Neural progenitor cell (in vitro differentiated cells): ENCODE data around the gene KIRREL3. TPM values are rescaled to one million over a fixed set of nuclear protein-coding genes. Genes with fewer than 3 reads are reported as not detected.

ENCODE experiments used
- DNase-seq: peaks from one replicate; pipeline ENCODE4 v3.0.0-alpha.2; 2016; ENCODE audit warnings: low spot score
- H2AFZ ChIP-seq: fragments of 200-600 bp; sonication (generic); replicated peaks from 2 replicates; pipeline ENCODE4 v1.6.1; 2016; ENCODE audit warnings: antibody characterized with exemption
- H3F3A ChIP-seq: fragments of 200-600 bp; sonication (generic); 2 replicates; pipeline ENCODE4 v1.6.1; 2016; ENCODE audit warnings: antibody characterized with exemption, low read depth
- H3K27ac ChIP-seq: fragments of 200-600 bp; sonication (generic); 2 replicates; pipeline ENCODE4 v1.5.1; 2016; ENCODE audit warnings: mild to moderate bottlenecking
- H3K27me3 ChIP-seq: fragments of 200-600 bp; sonication (generic); 2 replicates; pipeline ENCODE4 v1.6.1; 2016; ENCODE audit warnings: mild to moderate bottlenecking, moderate library complexity
- H3K36me3 ChIP-seq: fragments of 200-600 bp; sonication (generic); 2 replicates; pipeline ENCODE4 v1.5.1; 2016
- H3K4me1 ChIP-seq: fragments of 200-600 bp; sonication (generic); 2 replicates; pipeline ENCODE4 v1.6.1; 2016; ENCODE audit warnings: mixed run types
- H3K4me2 ChIP-seq: fragments of 200-600 bp; sonication (generic); 2 replicates; pipeline ENCODE4 v1.6.1; 2016
- H3K4me3 ChIP-seq: fragments of 200-600 bp; sonication (generic); 2 replicates; pipeline ENCODE4 v1.5.1; 2016
- H3K79me2 ChIP-seq: fragments of 200-600 bp; sonication (generic); 2 replicates; pipeline ENCODE4 v1.6.1; 2016; ENCODE audit warnings: low read depth
- H3K9ac ChIP-seq: fragments of 200-600 bp; sonication (generic); 2 replicates; pipeline ENCODE4 v1.6.1; 2016
- H3K9me3 ChIP-seq: fragments of 200-600 bp; sonication (generic); 2 replicates; pipeline ENCODE4 v1.5.1; 2016; ENCODE audit warnings: low read depth
- H4K20me1 ChIP-seq: fragments of 200-600 bp; sonication (generic); 2 replicates; pipeline ENCODE4 v1.6.1; 2016; ENCODE audit warnings: low read depth
- H3K27ac Mint-ChIP-seq: 3 replicates; pipeline ENCODE4 v1.8.0; 2021; ENCODE audit warnings: mixed read lengths
- H3K27me3 Mint-ChIP-seq: 2 replicates; pipeline ENCODE4 v1.8.0; 2022; ENCODE audit warnings: low read depth, mild to moderate bottlenecking, inconsistent platforms, moderate library complexity, mixed read lengths; ENCODE audit not compliant: insufficient read depth
- H3K36me3 Mint-ChIP-seq: 3 replicates; pipeline ENCODE4 v1.8.0; 2021; ENCODE audit warnings: mixed read lengths
- H3K4me1 Mint-ChIP-seq: 3 replicates; pipeline ENCODE4 v1.8.0; 2021; ENCODE audit warnings: mixed read lengths
- H3K4me3 Mint-ChIP-seq: 3 replicates; pipeline ENCODE4 v1.8.0; 2021; ENCODE audit warnings: mild to moderate bottlenecking, moderate library complexity, mixed read lengths
- H3K9me3 Mint-ChIP-seq: 3 replicates; pipeline ENCODE4 v1.8.0; 2020; ENCODE audit warnings: mixed read lengths
- EZH2 ChIP-seq: fragments of 200-600 bp; sonication (generic); IDR thresholded peaks from 2 replicates; pipeline ENCODE4 v1.6.1; 2017; ENCODE audit warnings: antibody characterized with exemption, mild to moderate bottlenecking, moderate library complexity
- EZH2phosphoT487 ChIP-seq: fragments of 200-600 bp; sonication (generic); IDR thresholded peaks from 2 replicates; pipeline ENCODE4 v1.6.1; 2017; ENCODE audit warnings: antibody characterized with exemption
- total RNA-seq: library from RNA; depleted of rRNA; stranded (reverse); fragments of >200 nt; gene quantifications from 2 replicates; pipeline ENCODE4 v1.2.3, GENCODE V29; 2015; ENCODE audit warnings: low replicate concordance
- TF ChIP-seq, protein P1 (sequence below): fragments of 200-600 bp; sonication (generic); IDR thresholded peaks from 2 replicates; pipeline ENCODE4 v1.5.1; 2017; ENCODE audit warnings: antibody characterized with exemption, mild to moderate bottlenecking

Gene KIRREL3
- total RNA-seq, 1 donor from 2014 or later, result 1.1 TPM

DNA sequence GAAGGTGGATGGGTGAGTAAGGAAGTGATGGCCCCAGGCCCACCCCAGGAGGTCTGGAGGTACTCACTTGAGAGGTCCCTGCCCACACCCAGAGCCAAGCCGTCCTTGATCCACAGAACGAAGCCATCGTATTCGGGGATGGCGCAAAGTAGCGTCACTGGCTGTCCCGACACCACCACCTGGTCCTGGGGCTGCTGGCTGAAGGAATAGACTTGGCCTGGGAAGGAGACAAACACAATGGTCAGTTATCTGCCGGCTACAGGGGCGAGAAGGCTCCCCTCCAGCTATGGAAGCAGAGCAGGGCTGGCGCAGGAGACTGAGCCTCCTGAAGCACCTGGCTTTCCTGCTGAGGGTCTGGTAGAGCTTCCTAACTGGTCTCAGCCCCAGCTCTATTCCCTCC is 474.1 kb downstream of the KIRREL3 start:
- H3K4me1 Mint-ChIP-seq, result peaks cover 12% of the 10 kb centered on the region

DNA sequence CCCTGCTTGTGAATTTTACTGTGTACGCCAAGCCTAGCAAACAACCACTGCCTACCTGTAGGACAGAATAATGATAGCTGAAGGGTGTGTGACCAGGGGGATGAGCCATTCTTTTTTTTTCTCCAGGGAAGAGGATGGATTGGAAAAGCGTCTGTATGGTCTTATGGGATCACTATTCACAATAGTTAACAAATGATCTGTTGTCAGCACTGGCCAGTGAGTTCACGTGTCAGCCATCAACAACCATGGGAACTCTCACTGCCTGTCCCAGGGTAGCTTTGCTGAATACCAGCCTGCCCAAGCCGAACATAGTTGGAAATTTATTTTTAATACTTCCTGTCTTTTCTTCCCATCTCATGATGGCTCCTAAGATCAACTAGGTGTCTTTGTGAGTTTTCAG is 474.9 kb downstream of the KIRREL3 start:
- no peak overlapping the region for H3K9ac ChIP-seq
- DNase-seq, result no peak
- no peaks in the 10 kb centered on the region for H3K9me3 Mint-ChIP-seq
- no peak overlapping the region for H2AFZ ChIP-seq
- H3K4me3 Mint-ChIP-seq, result no peak overlapping the region
- peaks cover 13% of the 10 kb centered on the region for H3F3A ChIP-seq
- H3K27ac Mint-ChIP-seq, result no peak overlapping the region
- no peaks in the 10 kb centered on the region for H3K79me2 ChIP-seq
- TF ChIP-seq EZH2phosphoT487 (no peak), EZH2 (no peak)
- TF ChIP-seq, protein P1, sequence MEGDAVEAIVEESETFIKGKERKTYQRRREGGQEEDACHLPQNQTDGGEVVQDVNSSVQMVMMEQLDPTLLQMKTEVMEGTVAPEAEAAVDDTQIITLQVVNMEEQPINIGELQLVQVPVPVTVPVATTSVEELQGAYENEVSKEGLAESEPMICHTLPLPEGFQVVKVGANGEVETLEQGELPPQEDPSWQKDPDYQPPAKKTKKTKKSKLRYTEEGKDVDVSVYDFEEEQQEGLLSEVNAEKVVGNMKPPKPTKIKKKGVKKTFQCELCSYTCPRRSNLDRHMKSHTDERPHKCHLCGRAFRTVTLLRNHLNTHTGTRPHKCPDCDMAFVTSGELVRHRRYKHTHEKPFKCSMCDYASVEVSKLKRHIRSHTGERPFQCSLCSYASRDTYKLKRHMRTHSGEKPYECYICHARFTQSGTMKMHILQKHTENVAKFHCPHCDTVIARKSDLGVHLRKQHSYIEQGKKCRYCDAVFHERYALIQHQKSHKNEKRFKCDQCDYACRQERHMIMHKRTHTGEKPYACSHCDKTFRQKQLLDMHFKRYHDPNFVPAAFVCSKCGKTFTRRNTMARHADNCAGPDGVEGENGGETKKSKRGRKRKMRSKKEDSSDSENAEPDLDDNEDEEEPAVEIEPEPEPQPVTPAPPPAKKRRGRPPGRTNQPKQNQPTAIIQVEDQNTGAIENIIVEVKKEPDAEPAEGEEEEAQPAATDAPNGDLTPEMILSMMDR, result no peak
- H3K9me3 ChIP-seq, result no peaks in the 10 kb centered on the region
- no peaks in the 10 kb centered on the region for H3K36me3 ChIP-seq
- H3K36me3 Mint-ChIP-seq, result no peaks in the 10 kb centered on the region
- H3K27me3 Mint-ChIP-seq, result peaks cover 7% of the 10 kb centered on the region
- H3K4me3 ChIP-seq, result no peak overlapping the region
- peaks cover 20% of the 10 kb centered on the region for H3K4me1 ChIP-seq
- no peak overlapping the region for H3K27ac ChIP-seq
- H3K4me2 ChIP-seq, result no peak overlapping the region
- no peaks in the 10 kb centered on the region for H3K27me3 ChIP-seq
- H4K20me1 ChIP-seq, result no peaks in the 10 kb centered on the region
- peaks cover 12% of the 10 kb centered on the region for H3K4me1 Mint-ChIP-seq

More for the DNA sequence above, 474.1 kb downstream of the KIRREL3 start:
- Histone ChIP-seq H4K20me1 (no peaks in the 10 kb centered on the region), H3K27ac (no peak overlapping the region), H3K4me2 (no peak overlapping the region), H2AFZ (no peak overlapping the region), H3K79me2 (no peaks in the 10 kb centered on the region), H3K36me3 (no peaks in the 10 kb centered on the region), H3K9ac (no peak overlapping the region), H3K4me3 (no peak overlapping the region), H3K27me3 (no peaks in the 10 kb centered on the region), H3K9me3 (no peaks in the 10 kb centered on the region), H3K4me1 (peaks cover 20% of the 10 kb centered on the region), H3F3A (peaks cover 13% of the 10 kb centered on the region)
- no peak for TF ChIP-seq EZH2
- no peak for TF ChIP-seq EZH2phosphoT487
- TF ChIP-seq, protein P1, result no peak
- H3K9me3 Mint-ChIP-seq, result no peaks in the 10 kb centered on the region
- peaks cover 6% of the 10 kb centered on the region for H3K27me3 Mint-ChIP-seq
- H3K4me3 Mint-ChIP-seq, result no peak overlapping the region
- H3K27ac Mint-ChIP-seq, result no peak overlapping the region
- DNase-seq, result no peak
- H3K36me3 Mint-ChIP-seq, result no peaks in the 10 kb centered on the region

DNA sequence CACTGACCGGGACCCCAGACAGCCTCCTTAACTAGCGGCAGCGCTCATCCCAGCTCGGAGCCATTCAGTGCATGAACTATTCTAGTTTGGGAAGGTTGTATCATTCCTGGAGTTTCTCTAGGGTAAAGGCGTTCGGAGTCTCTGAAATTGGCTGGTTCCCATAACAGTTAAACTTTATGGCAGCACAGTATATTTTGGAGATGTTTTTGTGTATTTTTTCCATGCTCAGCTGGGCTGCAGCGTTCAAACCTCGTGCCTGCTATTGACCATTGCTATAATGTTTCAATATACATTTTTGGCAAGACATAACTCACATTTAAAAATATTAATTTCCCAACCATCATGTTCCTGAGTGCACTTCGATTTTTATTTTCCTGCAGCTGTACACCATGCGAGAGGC is 475.4 kb downstream of the KIRREL3 start:
- DNase-seq, result no peak
- no peaks in the 10 kb centered on the region for H3K79me2 ChIP-seq
- peaks cover 20% of the 10 kb centered on the region for H3K4me1 ChIP-seq
- TF ChIP-seq, protein P1, result no peak
- TF ChIP-seq EZH2 (no peak), EZH2phosphoT487 (no peak)
- H3K27ac Mint-ChIP-seq, result no peak overlapping the region
- no peak overlapping the region for H3K4me3 ChIP-seq
- no peaks in the 10 kb centered on the region for H3K36me3 Mint-ChIP-seq
- no peaks in the 10 kb centered on the region for H3K9me3 Mint-ChIP-seq
- H3F3A ChIP-seq, result peaks cover 13% of the 10 kb centered on the region
- H3K9ac ChIP-seq, result no peak overlapping the region
- H3K9me3 ChIP-seq, result no peaks in the 10 kb centered on the region
- no peak overlapping the region for H2AFZ ChIP-seq
- no peak overlapping the region for H3K27ac ChIP-seq
- H3K36me3 ChIP-seq, result no peaks in the 10 kb centered on the region
- H3K27me3 Mint-ChIP-seq, result peaks cover 9% of the 10 kb centered on the region
- no peaks in the 10 kb centered on the region for H4K20me1 ChIP-seq
- H3K4me3 Mint-ChIP-seq, result no peak overlapping the region
- peaks cover 12% of the 10 kb centered on the region for H3K4me1 Mint-ChIP-seq
- H3K4me2 ChIP-seq, result no peak overlapping the region
- no peaks in the 10 kb centered on the region for H3K27me3 ChIP-seq
